Upper lobe of right lung (tissue), 1 donor: ENCODE measurements around the gene CALCOCO2. TPM values are rescaled to one million over a fixed set of nuclear protein-coding genes. Genes with fewer than 3 reads are reported as not detected.

Experiments
- ATAC-seq: fragments of 200-7000 bp; cut with Tn5 transposase; one replicate; pipeline ENCODE4 v1.9.1; 2020; ENCODE audit warnings: mild to moderate bottlenecking, moderate library complexity
- DNase-seq: peaks from one replicate; pipeline ENCODE4 v3.0.0-alpha.2; 2020
- H3K27ac ChIP-seq: fragments of 200-600 bp; one replicate; pipeline ENCODE4 v1.8.0; 2022
- H3K27me3 ChIP-seq: fragments of 200-600 bp; one replicate; pipeline ENCODE4 v1.8.0; 2022; ENCODE audit warnings: mild to moderate bottlenecking
- H3K36me3 ChIP-seq: fragments of 200-600 bp; one replicate; pipeline ENCODE4 v1.8.0; 2022
- H3K4me1 ChIP-seq: fragments of 200-600 bp; one replicate; pipeline ENCODE4 v1.8.0; 2022
- H3K4me3 ChIP-seq: fragments of 200-600 bp; one replicate; pipeline ENCODE4 v1.8.0; 2022; ENCODE audit warnings: mild to moderate bottlenecking
- H3K9me3 ChIP-seq: fragments of 200-600 bp; one replicate; pipeline ENCODE4 v1.8.0; 2022
- intact Hi-C: fragments of 100-400 bp; cut with DNase I; formaldehyde crosslinking; loops from one replicate; pipeline ENCODE4 v1.11.0; 2022
- total RNA-seq: library from RNA; stranded (reverse); fragmentation: NEBNext Ultra II Directional; extraction: Animal tissue kit (Norgen Biotek cat#: 25700); gene quantifications from one replicate; pipeline ENCODE4 v1.2.1, GENCODE V29; 2021
- TF ChIP-seq, protein P1 (sequence below): fragments of 200-600 bp; IDR thresholded peaks from one replicate; pipeline ENCODE4 v1.8.0; 2022; ENCODE audit warnings: antibody characterized with exemption
- donor health status: DM: no; HTN: yes; CAD: no; lungs with severe emphysema.

CALCOCO2 gene
- total RNA-seq, 1 donor from 2014 or later, result 181 TPM

DNA sequence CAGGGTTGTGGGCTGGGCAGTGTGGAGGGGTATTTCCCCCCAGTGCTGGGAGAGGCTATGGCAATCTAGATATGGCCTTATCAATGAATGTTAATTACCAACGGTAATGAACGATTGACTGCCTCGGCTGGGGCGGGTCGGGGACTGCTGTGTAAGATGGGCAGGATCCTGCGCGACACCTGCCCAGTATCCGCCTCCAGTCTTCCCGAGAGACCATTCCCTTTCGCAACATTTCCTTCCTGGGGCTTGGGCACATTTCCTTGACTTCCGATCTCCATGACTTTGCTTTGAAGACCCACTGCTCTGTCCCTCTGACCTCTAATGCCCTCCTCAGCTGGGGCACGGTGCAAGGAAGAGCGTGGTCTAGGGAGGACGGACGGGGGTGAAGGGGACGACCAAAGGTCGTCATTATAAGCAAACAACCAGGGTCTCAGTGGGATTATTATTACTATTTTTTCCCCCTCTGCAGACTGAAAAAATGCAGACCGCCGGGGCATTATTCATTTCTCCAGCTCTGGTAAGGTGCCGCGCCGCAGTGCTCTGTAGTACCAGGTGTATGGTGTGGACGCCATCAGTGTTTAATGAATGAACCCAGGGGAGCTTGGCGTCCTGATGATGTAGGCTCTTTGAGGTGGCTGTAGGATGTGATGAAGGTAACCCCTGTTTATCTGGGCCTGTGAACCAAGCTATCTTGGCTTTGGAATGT, 62.3 kb downstream of the CALCOCO2 start:
- intact Hi-C loops, result no loop called here
- Histone ChIP-seq H3K27me3 (no peaks in the 10 kb centered on the region), H3K9me3 (no peaks in the 10 kb centered on the region), H3K27ac (peak overlapping the region; percentile 76), H3K4me1 (peaks cover 7% of the 10 kb centered on the region), H3K36me3 (peaks cover 23% of the 10 kb centered on the region), H3K4me3 (peak overlapping the region; percentile 81)
- TF ChIP-seq, protein P1, sequence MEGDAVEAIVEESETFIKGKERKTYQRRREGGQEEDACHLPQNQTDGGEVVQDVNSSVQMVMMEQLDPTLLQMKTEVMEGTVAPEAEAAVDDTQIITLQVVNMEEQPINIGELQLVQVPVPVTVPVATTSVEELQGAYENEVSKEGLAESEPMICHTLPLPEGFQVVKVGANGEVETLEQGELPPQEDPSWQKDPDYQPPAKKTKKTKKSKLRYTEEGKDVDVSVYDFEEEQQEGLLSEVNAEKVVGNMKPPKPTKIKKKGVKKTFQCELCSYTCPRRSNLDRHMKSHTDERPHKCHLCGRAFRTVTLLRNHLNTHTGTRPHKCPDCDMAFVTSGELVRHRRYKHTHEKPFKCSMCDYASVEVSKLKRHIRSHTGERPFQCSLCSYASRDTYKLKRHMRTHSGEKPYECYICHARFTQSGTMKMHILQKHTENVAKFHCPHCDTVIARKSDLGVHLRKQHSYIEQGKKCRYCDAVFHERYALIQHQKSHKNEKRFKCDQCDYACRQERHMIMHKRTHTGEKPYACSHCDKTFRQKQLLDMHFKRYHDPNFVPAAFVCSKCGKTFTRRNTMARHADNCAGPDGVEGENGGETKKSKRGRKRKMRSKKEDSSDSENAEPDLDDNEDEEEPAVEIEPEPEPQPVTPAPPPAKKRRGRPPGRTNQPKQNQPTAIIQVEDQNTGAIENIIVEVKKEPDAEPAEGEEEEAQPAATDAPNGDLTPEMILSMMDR, result no peak
- no peak for ATAC-seq
- DNase-seq, result no peak

DNA sequence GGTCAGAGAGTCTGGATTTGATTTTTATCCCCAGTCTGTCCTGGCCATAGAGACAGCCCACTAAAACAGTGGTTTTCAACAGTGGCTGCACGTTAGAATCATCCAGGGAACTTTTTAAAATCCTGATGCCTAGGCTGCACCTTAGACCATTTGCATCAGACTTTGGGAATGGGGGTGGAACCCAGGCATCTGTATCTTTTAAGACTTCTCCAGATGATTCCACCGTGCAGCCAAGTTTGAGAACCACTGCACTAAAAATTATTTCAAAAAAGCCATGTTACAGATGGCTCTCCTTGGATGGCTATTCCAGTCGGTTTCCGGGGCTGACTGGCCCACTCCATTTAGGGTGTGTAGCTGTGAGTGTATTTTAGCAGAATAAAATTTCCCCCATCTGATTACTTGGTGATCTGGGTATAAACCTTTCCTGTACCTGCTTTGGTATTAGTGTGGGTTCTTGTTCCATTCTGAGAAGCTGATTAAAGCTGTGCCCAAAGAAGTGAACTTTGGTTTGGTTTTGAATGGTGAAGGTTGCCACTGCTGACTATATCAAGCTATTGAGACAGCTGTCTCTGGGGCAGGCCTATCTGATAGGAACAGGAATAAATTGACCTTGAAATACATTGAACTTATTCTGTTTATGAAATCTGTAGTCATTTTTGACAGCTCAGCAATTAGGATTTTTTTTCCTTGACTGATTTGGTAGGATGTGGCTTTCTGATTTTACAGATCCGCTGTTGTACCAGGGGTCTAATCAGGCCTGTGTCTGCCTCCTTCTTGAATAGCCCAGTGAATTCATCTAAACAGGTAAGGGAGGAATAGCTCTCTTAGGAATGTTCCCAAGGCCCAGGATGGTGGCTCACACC, 63.0 kb downstream of the CALCOCO2 start:
- ATAC-seq (no peak), DNase-seq (no peak)
- TF ChIP-seq, protein P1, result no peak
- H3K4me3 ChIP-seq, result peak overlapping the region; percentile 81
- H3K36me3 ChIP-seq, result peaks cover 23% of the 10 kb centered on the region
- H3K27me3 ChIP-seq, result no peaks in the 10 kb centered on the region
- peaks cover 7% of the 10 kb centered on the region for H3K4me1 ChIP-seq
- intact Hi-C loops, result no loop called here
- H3K27ac ChIP-seq, result no peak overlapping the region
- no peaks in the 10 kb centered on the region for H3K9me3 ChIP-seq

DNA sequence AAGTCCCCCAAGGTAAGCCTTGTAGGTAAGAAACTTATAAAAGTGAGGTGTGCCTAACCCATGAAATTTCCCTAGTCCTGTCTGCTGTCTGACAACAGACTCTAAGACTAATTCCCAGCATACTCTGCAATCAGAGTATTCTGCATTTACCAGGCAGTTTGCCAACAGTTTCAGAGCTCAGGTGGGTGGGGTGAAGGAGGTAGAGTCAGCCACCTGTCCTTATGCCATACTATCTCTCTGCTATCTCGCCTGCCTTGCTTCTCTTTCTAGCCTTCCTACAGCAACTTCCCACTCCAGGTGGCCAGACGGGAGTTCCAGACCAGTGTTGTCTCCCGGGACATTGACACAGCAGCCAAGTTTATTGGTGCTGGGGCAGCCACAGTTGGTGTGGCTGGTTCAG, 64.1 kb downstream of the CALCOCO2 start:
- no peak for DNase-seq
- Histone ChIP-seq H3K36me3 (peaks cover 23% of the 10 kb centered on the region), H3K4me3 (no peak overlapping the region), H3K4me1 (peaks cover 7% of the 10 kb centered on the region), H3K27me3 (no peaks in the 10 kb centered on the region), H3K9me3 (no peaks in the 10 kb centered on the region), H3K27ac (no peak overlapping the region)
- TF ChIP-seq, protein P1, result no peak
- no peak for ATAC-seq
- intact Hi-C loops, result no loop called here

DNA sequence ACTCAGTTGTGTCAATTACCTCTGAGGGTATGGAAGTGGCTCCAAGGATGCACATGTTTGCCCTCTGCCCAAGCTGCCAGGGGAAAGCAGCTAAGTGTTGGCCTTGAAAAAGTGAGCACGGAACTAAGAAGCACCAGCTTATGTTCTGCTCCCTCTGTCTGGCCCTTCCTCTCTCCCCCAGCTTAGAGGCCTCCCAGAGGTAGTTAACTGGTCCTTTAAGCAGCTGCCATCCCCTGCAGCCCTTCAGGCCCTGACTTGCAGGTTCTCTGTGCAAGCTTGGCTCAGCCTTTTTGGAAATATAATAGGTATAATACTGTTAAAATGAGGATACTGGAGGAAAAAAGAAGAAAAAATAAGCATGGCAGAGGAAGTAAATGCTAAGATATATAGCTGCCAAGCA, 70.4 kb downstream of the CALCOCO2 start:
- intact Hi-C loops, result no loop called here
- no peaks in the 10 kb centered on the region for H3K9me3 ChIP-seq
- DNase-seq, result no peak
- H3K36me3 ChIP-seq, result peaks cover 6% of the 10 kb centered on the region
- no peaks in the 10 kb centered on the region for H3K4me1 ChIP-seq
- ATAC-seq, result no peak
- TF ChIP-seq, protein P1, result no peak
- no peak overlapping the region for H3K27ac ChIP-seq
- H3K4me3 ChIP-seq, result no peak overlapping the region
- no peaks in the 10 kb centered on the region for H3K27me3 ChIP-seq

DNA sequence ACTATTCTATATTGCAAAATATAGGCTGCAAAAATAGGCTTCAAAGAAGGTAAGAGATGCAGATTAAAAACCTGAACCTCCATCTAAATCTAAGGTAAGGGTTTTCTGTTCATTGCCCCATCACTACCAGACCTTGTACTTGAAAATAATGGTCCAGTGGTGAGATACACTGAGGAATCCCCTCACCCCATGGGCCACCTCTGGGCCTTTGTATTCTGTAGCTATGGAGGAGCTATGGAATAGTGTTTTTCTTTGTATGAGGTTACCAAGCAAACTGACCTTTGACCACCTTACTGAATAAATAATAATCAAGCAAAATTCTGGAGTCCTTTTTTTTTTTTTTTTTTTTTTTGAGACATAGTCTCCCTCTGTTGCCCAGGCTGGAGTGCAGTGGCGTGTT, 72.6 kb downstream of the CALCOCO2 start:
- Histone ChIP-seq H3K27me3 (no peaks in the 10 kb centered on the region), H3K36me3 (no peaks in the 10 kb centered on the region), H3K27ac (no peak overlapping the region), H3K9me3 (no peaks in the 10 kb centered on the region), H3K4me3 (no peak overlapping the region), H3K4me1 (no peaks in the 10 kb centered on the region)
- ATAC-seq (no peak), DNase-seq (no peak)
- TF ChIP-seq, protein P1, result no peak
- intact Hi-C loops, result no loop called here
